Endothelial cell of umbilical vein (primary cell): ENCODE results near the gene SMCHD1. TPM values are rescaled to one million over a fixed set of nuclear protein-coding genes. Genes with fewer than 3 reads are reported as not detected.

ENCODE experiments used
- BruUV-seq: library from RNA; stranded (reverse); fragments of 400-500 nt; replicated peaks from 2 replicates; lab custom pipeline; 2021; lab: Mats Ljungman, UMichigan
- CTCF ChIA-PET: fragments of 300-600, 350-600 bp; sonication (Branson Sonifier 250); formaldehyde crosslinking; loops from one replicate; lab custom pipeline; 2021; ENCODE audit warnings: antibody characterized with exemption, inconsistent platforms; lab: Charles Lee
- POLR2A ChIA-PET: fragments of 300-600, 350-600 bp; sonication (Branson Sonifier 250); formaldehyde crosslinking; loops from one replicate; lab custom pipeline; 2021; ENCODE audit warnings: antibody characterized with exemption, inconsistent platforms; lab: Charles Lee
- DNase-seq: peaks from one replicate; pipeline ENCODE4 v3.0.0-alpha.2; 2011; ENCODE audit warnings: low read depth, low spot score
- FAIRE-seq: peaks from 2 replicates; lab custom pipeline; 2011; peaks lifted over from hg19 to GRCh38; lab: Jason Lieb, UNC
- H2AFZ ChIP-seq: 2 replicates; pipeline ENCODE4 v1.6.0; 2012; ENCODE audit warnings: low read depth, low read length, control low read depth, inconsistent platforms
- H3K27ac ChIP-seq: 2 replicates; pipeline ENCODE4 v1.5.1; 2011; ENCODE audit warnings: low read depth, mild to moderate bottlenecking, control low read depth, low read length, moderate library complexity; ENCODE audit not compliant: insufficient read depth
- H3K27me3 ChIP-seq, 2 experiments: 2 replicates each; pipeline versions ENCODE4 v1.6.0 to v1.6.1; 2011; ENCODE audit warnings: low read length in 2 of 2, mixed read lengths in 1 of 2; ENCODE audit not compliant: control insufficient read depth in 2 of 2, insufficient read depth in 2 of 2
- H3K36me3 ChIP-seq, 2 experiments: 2 replicates in 1 of 2; 3 replicates in 1 of 2; pipeline ENCODE4 v1.5.1; 2011; ENCODE audit warnings: low read length in 2 of 2, mild to moderate bottlenecking in 1 of 2, moderate library complexity in 1 of 2; ENCODE audit not compliant: control insufficient read depth in 2 of 2, insufficient read depth in 2 of 2; ENCODE audit errors: extremely low read depth in 1 of 2
- H3K4me1 ChIP-seq: 3 replicates; pipeline ENCODE4 v1.5.1; 2011; ENCODE audit warnings: mild to moderate bottlenecking, low read length; ENCODE audit not compliant: control insufficient read depth, insufficient read depth; ENCODE audit errors: extremely low read depth
- H3K4me2 ChIP-seq: 2 replicates; pipeline ENCODE4 v1.6.1; 2011; ENCODE audit warnings: low read length, control low read depth, mixed read lengths; ENCODE audit not compliant: insufficient read depth
- H3K4me3 ChIP-seq, 3 experiments: fragments of 200-600 bp in 1 of 3; sonication (generic), shearing (Covaris generic) in 1 of 3; replicated peaks in 1 of 3; 2 replicates each; pipeline ENCODE4 v1.5.1; 2011 to 2016; ENCODE audit warnings: control low read depth in 3 of 3, low read length in 3 of 3, mild to moderate bottlenecking in 2 of 3, inconsistent platforms in 1 of 3, low read depth in 1 of 3, moderate library complexity in 1 of 3; ENCODE audit not compliant: insufficient read depth in 1 of 3
- H3K79me2 ChIP-seq: 2 replicates; pipeline ENCODE4 v1.6.0; 2012; ENCODE audit warnings: low read length, inconsistent platforms; ENCODE audit not compliant: control insufficient read depth, insufficient read depth
- H3K9ac ChIP-seq: replicated peaks from 2 replicates; pipeline ENCODE3; 2011; ENCODE audit warnings: low read length, control low read depth; ENCODE audit not compliant: insufficient read depth; ENCODE audit errors: extremely low read depth
- H3K9me1 ChIP-seq: replicated peaks from 3 replicates; pipeline ENCODE4 v1.6.0; 2011; ENCODE audit warnings: mild to moderate bottlenecking, low read length; ENCODE audit not compliant: control insufficient read depth, insufficient read depth; ENCODE audit errors: extremely low read depth
- H3K9me3 ChIP-seq: replicated peaks from 2 replicates; pipeline ENCODE4 v1.5.1; 2012; ENCODE audit warnings: low read length, inconsistent platforms; ENCODE audit not compliant: control insufficient read depth, insufficient read depth
- H4K20me1 ChIP-seq: replicated peaks from 2 replicates; pipeline ENCODE3; 2011; ENCODE audit warnings: mild to moderate bottlenecking, low read length; ENCODE audit not compliant: control insufficient read depth, insufficient read depth; ENCODE audit errors: extremely low read depth
- CTCF ChIP-seq, 2 donors: IDR thresholded peaks; 1 replicate in 1 of 2; 2 replicates in 1 of 2; pipeline ENCODE4 v1.5.1; 2011; ENCODE audit warnings: low read length in 2 of 2, mild to moderate bottlenecking in 2 of 2, moderate library complexity in 2 of 2, control low read depth in 1 of 2, inconsistent platforms in 1 of 2, low read depth in 1 of 2; ENCODE audit not compliant: insufficient read depth in 1 of 2; ENCODE audit errors: extremely low read depth in 1 of 2
- EZH2 ChIP-seq: IDR thresholded peaks from 2 replicates; pipeline ENCODE4 v1.6.1; 2012; ENCODE audit warnings: borderline replicate concordance, low read depth, mild to moderate bottlenecking, moderate library complexity, low read length, inconsistent platforms; ENCODE audit not compliant: severe bottlenecking
- FOS ChIP-seq: IDR thresholded peaks from 2 replicates; pipeline ENCODE4 v1.6.1; 2011; ENCODE audit warnings: mild to moderate bottlenecking, low read length, moderate library complexity, borderline replicate concordance; ENCODE audit not compliant: insufficient read depth
- GATA2 ChIP-seq: IDR thresholded peaks from 2 replicates; pipeline ENCODE4 v1.7.0; 2011; ENCODE audit warnings: low read depth, mild to moderate bottlenecking, moderate library complexity, mixed read lengths, low read length; ENCODE audit not compliant: insufficient read length, insufficient read depth
- JUN ChIP-seq: IDR thresholded peaks from 2 replicates; pipeline ENCODE4 v1.6.1; 2011; ENCODE audit warnings: borderline replicate concordance, low read depth; ENCODE audit not compliant: insufficient read length, insufficient read depth
- MAX ChIP-seq: IDR thresholded peaks from 2 replicates; pipeline ENCODE4 v1.6.1; 2011; ENCODE audit not compliant: insufficient read depth, insufficient read length
- MYC ChIP-seq: IDR thresholded peaks from one replicate; pipeline ENCODE4 v1.6.1; 2011; ENCODE audit warnings: mild to moderate bottlenecking, low read depth, low read length
- POLR2A ChIP-seq: IDR thresholded peaks from 2 replicates; pipeline ENCODE4 v1.6.1; 2012; ENCODE audit warnings: low read depth, mild to moderate bottlenecking, control low read depth, low read length
- POLR2AphosphoS5 ChIP-seq: IDR thresholded peaks from 2 replicates; pipeline ENCODE4 v1.6.1; 2012; ENCODE audit warnings: low read depth, mild to moderate bottlenecking, control low read depth, low read length, moderate library complexity; ENCODE audit not compliant: insufficient read depth
- dilution Hi-C: fragments of 300-500 bp; cut with MboI; formaldehyde crosslinking; loops from one replicate; pipeline ENCODE4 v1.15.0; 2019; ENCODE audit warnings: low sequenced_read_pairs; ENCODE audit not compliant: extremely low pct_ligation_motif_present
- intact Hi-C: fragments of 100-400 bp; cut with micrococcal nuclease; formaldehyde crosslinking; loops from one replicate; pipeline ENCODE4 v1.10.0; 2022
- polyA plus RNA-seq, 4 experiments: library from polyadenylated mRNA; depleted of rRNA in 3 of 4; stranded (reverse) in 3 of 4; unstranded in 1 of 4; fragments of >200 nt; gene quantifications; 2 replicates each; pipeline versions ENCODE4 v1.2.1 to v1.2.3, GENCODE V29; 2011 to 2012; ENCODE audit warnings: missing spikeins in 1 of 4
- total RNA-seq: library from RNA; stranded (reverse); gene quantifications from 2 replicates; pipeline ENCODE4 v1.2.3, GENCODE V29; 2021

SMCHD1 gene
- total and polyA plus RNA-seq, 2 donors (not counting 3 experiments of a cell fraction or from before 2014, with no cell fraction given) = 7.4 to 39.9 TPM

- no peak for FAIRE-seq
- no TSS peak for BruUV-seq
Observed at GRCh38 chr18:2840521-2840920, 185.0 kb downstream of the SMCHD1 start.

More at GRCh38 chr18:2840521-2840920, 185.0 kb downstream of the SMCHD1 start:
- no peak overlapping the region for H3K27ac ChIP-seq
- H3K9me1 ChIP-seq = no peaks in the 10 kb centered on the region
- no peak overlapping the region for H3K4me3 ChIP-seq
- no peak for TF ChIP-seq JUN
- TF ChIP-seq MYC = no peak
- TF ChIP-seq CTCF (IDR thresholded peaks at IDR 0.05; ENCODE audit: extremely low read depth in 1 of 2, insufficient read depth in 1 of 2, low read depth in 1 of 2, low read length in 2 of 2) = no peak
- no peak for TF ChIP-seq POLR2AphosphoS5
- no peak for TF ChIP-seq POLR2A
- no peak for TF ChIP-seq GATA2
- TF ChIP-seq EZH2 = no peak
- no peak for TF ChIP-seq FOS
- TF ChIP-seq MAX = no peak
- CTCF ChIA-PET = no interaction called here
- H3K4me2 ChIP-seq = no peak overlapping the region
- peaks cover 8 to 27% of the 10 kb centered on the region in 2 experiments for H3K27me3 ChIP-seq
- dilution Hi-C loops = no loop called here
- no peaks in the 10 kb centered on the region for H3K4me1 ChIP-seq
- H3K9me3 ChIP-seq = no peaks in the 10 kb centered on the region
- POLR2A ChIA-PET = no interaction called here
- H2AFZ ChIP-seq = no peak overlapping the region
- H4K20me1 ChIP-seq = no peaks in the 10 kb centered on the region
- intact Hi-C loops = no loop called here
- no peak for DNase-seq
- no peaks in the 10 kb centered on the region for H3K36me3 ChIP-seq
- H3K9ac ChIP-seq = no peak overlapping the region
- H3K79me2 ChIP-seq = no peaks in the 10 kb centered on the region
